Lower leg skin (tissue), 4 donors: ENCODE data around the gene KCNE1. TPM values are rescaled to one million over a fixed set of nuclear protein-coding genes. Genes with fewer than 3 reads are reported as not detected.
A peak's percentile ranks its signal among the peaks of the same experiment; 100 is the strongest.

Source experiments
- DNase-seq, 2 donors: peaks; one replicate each; pipeline ENCODE4 v3.0.0-alpha.2; 2019; ENCODE audit warnings: low spot score in 2 of 2
- H3K4me3 ChIP-seq: fragments of 200-600 bp; sonication (generic); 2 replicates; pipeline ENCODE4 v1.5.1; 2017; ENCODE audit warnings: mild to moderate bottlenecking, low read depth; ENCODE audit not compliant: poor library complexity, severe bottlenecking
- CTCF ChIP-seq, 3 donors: fragments of 450-650 bp; IDR thresholded peaks; one replicate each; pipeline ENCODE4 v1.5.1; 2016; ENCODE audit warnings: antibody characterized with exemption in 3 of 3, mild to moderate bottlenecking in 3 of 3, moderate library complexity in 2 of 3
- POLR2A ChIP-seq, 2 donors: fragments of 450-650 bp; IDR thresholded peaks; one replicate each; pipeline ENCODE4 v1.6.1; 2016 to 2017; ENCODE audit warnings: antibody characterized with exemption in 2 of 2, mild to moderate bottlenecking in 1 of 2, moderate library complexity in 1 of 2
- WGBS, 2 donors: methylation state at CpG; one replicate each; pipeline ENCODE4 v1.1.5; 2018; 5-methylcytosine and 5-hydroxymethylcytosine counted together
- intact Hi-C: fragments of 100-400 bp; cut with DNase I; formaldehyde crosslinking; loops from one replicate; pipeline ENCODE4 v1.15.0; 2023; ENCODE audit warnings: low total_unique reads
- total RNA-seq, 4 donors: library from RNA; depleted of rRNA; stranded (reverse); fragments of >200 nt; gene quantifications; one replicate each; pipeline ENCODE4 v1.1.0, GENCODE V29; 2016

The KCNE1 gene
- total RNA-seq, 4 donors from 2014 or later, result 0.13 to 1.4 (median 0.64) TPM

- intact Hi-C loops, result no loop called here
- TF ChIP-seq CTCF (IDR thresholded peaks at IDR 0.05), result peak in 1 of 3 donors; percentile 64
- TF ChIP-seq POLR2A (IDR thresholded peaks at IDR 0.05), result no peak
- WGBS, 2 donors, result 70 to 71% methylated on average over 14 to 15 of the region's 15 CpGs
- peak; percentile 52 to 91 for DNase-seq
- no peak overlapping the region for H3K4me3 ChIP-seq
These were observed 1.6 kb downstream of the KCNE1 start for GRCh38 chr21:34510148-34511142.

- TF ChIP-seq CTCF (IDR thresholded peaks at IDR 0.05), result no peak
- no peak for TF ChIP-seq POLR2A (IDR thresholded peaks at IDR 0.05)
- intact Hi-C loops, result no loop called here
- no peak overlapping the region for H3K4me3 ChIP-seq
- WGBS, 2 donors, result 87 to 98% methylated on average over 4 of the region's 4 CpGs
- DNase-seq, result no peak
These were observed 2.9 kb downstream of the KCNE1 start for GRCh38 chr21:34509151-34509550.

- H3K4me3 ChIP-seq, result no peak overlapping the region
- no peak for DNase-seq
- WGBS, 2 donors, result 84 to 93% methylated on average over 2 of the region's 2 CpGs
- TF ChIP-seq CTCF (IDR thresholded peaks at IDR 0.05) (no peak), POLR2A (IDR thresholded peaks at IDR 0.05) (no peak)
- intact Hi-C loops, result no loop called here
These were observed 7.4 kb downstream of the KCNE1 start for GRCh38 chr21:34504595-34504994.

- no peak for DNase-seq
- no peak for TF ChIP-seq CTCF (IDR thresholded peaks at IDR 0.05)
- TF ChIP-seq POLR2A (IDR thresholded peaks at IDR 0.05), result no peak
- WGBS, 2 donors, result 80 to 83% methylated on average over 3 of the region's 3 CpGs
- intact Hi-C loops, result no loop called here
- H3K4me3 ChIP-seq, result no peak overlapping the region
These were observed 9.4 kb downstream of the KCNE1 start for GRCh38 chr21:34502480-34503106.

GRCh38 chr21:34501716-34502115, 10.3 kb downstream of the KCNE1 start:
- intact Hi-C loops, result no loop called here
- no peak for DNase-seq
- H3K4me3 ChIP-seq, result no peak overlapping the region
- WGBS, 2 donors, result 62 to 63% methylated on average over 1 of the region's 1 CpG
- TF ChIP-seq CTCF (IDR thresholded peaks at IDR 0.05) (no peak), POLR2A (IDR thresholded peaks at IDR 0.05) (no peak)
